Right renal cortex interstitium (tissue), 3 donors: Measurements from ENCODE around the gene IQCF2. TPM values are rescaled to one million over a fixed set of nuclear protein-coding genes. Genes with fewer than 3 reads are reported as not detected.
"Not testable (repeated sequence)": the region's sequence is repeated elsewhere in the genome, so short reads cannot be mapped to it uniquely, and the experiment has no call there.

Experiments used
- DNase-seq, 3 donors: peaks; one replicate each; pipeline ENCODE4 v3.0.0-alpha.2; 2013; ENCODE audit warnings: low read depth in 3 of 3, low spot score in 2 of 3
- polyA plus RNA-seq, 3 donors: library from polyadenylated mRNA; unstranded; fragments of 120-200 nt; gene quantifications; one replicate each; pipeline ENCODE4 v1.2.1, GENCODE V29; 2013; ENCODE audit not compliant: insufficient read length in 3 of 3

The IQCF2 gene
- polyA plus RNA-seq, 3 donors, result not detected

DNA sequence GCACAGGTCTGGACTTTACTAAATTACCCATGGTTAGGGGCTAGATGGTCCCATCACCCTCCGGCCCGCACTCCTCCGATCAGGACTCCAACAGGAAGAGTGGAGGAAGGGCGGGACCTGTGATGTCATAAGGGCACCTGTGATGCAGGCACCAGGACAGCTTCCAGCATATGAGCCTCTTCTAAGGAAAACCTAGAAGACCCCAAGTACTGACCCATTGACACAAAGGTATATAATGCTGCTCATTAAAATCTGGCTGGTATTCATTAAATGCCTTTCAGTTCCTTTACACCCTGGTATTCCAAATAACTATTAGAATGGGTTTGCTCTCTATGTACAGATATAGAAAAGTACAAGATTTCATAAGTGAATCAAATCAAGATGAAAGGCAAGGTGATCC, 14.1 kb downstream of the IQCF2 start, which contains the start of gene IQCF5:
TSS of gene IQCF5 (minus strand) at position 101 of the 400 bp plus-strand sequence. CDS start at position 31, 70 bp downstream.
- no peak for DNase-seq

DNA sequence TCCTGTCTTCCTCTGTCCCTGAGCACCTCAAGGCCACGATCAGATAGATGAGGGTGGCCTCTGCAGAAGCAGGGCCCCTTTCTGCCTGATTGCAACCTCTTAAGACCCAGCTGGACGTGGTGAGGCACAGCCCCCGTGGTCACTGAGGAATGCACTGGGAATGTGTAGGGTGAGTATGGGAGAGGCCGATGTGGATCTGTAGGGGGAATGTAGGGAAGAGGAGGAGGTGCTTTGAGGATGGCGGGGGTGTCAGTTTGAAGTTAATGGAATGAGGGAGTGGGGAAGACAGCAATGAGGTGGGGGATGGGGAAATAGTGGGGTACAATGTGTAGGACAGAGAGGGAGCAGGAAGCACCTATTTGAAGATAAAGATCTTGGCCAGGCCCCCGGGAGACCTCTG, 14.8 kb downstream of the IQCF2 start:
- DNase-seq, result no peak

DNA sequence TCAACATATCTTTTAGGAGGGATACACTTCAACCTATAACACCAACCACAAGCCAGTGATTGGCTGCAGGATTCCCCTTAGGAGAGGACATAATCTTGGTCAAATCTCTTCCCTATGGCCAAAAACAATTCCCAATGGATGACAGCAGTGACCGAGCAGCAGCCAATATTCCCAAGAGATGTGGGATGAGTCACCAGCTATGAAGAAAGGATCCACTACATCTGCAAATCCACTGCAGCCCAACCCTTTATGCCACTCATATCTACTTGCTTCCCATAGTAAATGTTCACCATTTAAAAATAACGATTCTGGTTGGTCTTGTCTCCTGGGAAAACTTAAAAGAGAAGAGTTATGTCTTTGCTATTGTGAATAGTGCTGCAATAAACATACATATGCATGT, 18.5 kb downstream of the IQCF2 start:
- no peak for DNase-seq

DNA sequence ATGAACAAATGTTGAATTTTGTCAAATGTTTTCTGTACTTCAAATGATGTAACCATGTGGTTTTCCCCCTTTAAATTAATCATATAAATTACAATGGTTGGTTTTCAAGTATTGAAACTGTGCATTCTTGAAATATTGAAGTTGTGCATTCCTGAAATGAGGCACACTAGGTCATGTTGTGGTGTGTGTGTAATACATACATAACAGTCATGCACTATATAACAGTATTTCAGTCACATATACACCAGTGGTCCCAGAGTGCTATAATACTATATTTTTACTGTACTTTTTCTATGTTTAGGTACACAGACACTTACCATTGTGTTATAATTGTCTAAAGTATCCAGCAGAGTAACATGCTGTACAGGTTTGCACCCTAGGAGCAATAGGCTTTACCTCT, 25.0 kb downstream of the IQCF2 start:
- DNase-seq, result no peak

DNA sequence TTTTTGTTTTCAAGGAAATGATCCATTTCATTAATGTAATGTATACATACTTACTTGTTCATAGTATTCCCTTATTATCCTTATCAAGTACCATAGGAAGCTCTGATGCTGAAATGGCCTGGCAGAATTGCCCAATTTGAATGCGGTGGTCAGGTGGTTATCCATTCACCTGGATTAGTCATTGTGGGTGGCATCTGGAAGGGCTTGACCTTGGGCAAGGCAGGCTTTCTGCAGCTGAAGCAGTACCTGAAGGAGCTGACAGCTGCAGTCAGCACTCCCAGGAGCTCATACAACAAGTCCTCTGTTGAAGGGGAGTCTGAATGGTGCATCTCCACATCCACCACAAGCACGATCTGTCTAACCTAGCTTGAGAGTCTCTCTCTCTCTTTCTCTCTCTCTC, 26.2 kb downstream of the IQCF2 start:
- DNase-seq, result no peak

DNA sequence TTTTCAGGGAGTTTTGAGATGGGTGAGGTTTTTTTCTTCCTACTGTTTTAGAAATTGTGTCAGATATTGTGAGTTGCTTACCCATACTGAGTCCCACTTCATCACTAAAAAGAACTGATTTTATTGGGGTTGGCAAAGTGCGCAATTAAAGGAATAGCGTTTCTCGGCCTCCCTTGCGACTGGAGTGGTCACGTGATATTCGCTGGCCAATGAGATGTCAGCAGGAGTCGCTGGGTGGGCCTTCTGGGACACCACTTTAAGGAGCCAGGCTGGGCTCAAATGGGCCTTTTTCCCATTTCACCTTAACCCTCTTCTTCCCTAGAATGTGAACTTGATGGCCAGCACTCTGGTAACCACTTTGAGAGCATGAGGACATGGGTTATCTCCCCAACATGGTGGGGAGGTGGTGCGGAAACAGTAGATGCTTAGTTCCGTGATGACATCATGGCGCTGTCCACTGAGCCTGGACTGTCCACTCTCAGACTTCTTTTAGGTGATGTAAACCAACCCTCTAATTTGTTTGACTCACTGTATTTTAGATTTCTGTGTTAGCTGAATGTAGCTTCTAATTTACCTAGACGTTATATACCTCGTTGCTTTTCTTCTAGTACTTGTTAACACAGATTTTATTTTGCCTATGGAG, 27.2 kb downstream of the IQCF2 start:
- DNase-seq, result no peak

DNA sequence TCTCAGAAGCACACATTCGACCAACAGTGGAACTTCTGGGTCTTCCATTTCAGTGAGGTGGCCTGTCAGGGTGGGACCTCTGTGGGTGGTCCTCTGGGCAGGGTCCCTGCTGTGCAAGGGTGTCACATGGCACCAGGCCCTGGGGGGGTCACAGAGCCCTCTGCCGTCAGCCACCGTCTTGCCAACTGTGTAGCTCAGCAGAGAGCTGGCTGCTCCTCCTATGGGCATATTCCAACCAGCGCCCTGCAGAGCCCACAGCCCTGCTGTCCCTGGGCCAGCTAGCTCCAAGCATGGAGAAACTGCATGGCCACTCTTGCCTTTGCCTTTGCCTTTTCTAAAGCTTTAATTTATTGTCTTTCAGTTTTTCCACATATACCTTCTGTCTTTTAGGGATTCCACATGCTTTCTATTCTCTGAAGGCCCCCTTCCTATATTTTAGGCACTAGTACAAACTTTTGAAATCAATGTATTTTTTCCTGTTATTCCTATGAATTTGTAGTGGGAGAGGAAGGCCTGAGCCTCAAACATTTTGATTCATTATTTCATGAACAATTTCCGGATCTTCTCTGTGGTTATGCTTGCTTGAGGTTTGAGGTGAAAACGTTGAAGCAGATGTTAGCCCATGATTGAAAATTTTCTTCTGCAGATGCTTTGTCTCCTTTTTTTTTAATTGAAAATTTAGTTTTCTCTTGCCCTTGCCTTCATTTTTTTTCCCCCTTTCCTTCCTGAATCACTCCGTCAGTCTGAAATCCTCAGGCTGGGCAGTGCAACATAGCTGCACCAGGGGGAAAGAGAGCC, 30.0 kb downstream of the IQCF2 start:
- no peak for DNase-seq

DNA sequence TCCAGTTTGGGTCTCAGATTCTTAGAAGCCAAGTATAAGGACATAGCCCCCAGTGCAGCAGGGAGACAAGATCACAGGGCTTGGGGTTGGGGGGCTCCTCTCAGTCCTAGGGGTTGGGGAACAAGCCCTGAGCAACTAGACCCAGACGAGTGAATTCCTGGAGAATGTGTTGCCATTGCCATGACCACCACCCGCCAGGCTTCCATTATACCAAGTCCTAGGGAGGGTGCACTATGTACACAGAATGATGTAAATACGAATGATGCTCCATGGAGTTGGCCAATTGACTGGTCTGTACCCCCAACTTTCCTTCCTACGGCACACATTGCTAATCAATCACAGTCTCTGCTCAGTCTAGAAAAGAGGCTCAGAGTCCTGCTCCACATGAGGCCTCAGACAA, 33.0 kb downstream of the IQCF2 start:
- DNase-seq, result no peak

DNA sequence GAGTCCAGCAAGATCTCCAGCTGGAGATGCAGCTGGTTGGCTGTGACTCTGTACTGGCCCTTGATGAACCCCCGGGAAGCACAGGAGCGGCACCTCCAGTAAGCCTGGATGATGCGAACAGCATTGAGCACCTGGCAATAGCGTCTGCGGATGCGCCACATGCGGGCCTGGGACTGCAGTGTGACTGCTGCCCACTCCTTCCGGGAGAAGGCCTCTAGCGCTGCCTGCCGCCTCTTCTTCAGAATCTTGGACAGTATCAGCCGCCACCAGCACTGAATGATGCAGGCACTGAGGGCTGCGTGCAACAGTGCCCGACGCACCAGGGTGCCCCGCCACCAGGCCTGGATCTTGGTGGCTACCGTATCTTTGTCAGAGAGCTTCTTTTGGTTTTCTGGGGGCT, 33.5 kb downstream of the IQCF2 start:
- DNase-seq, result no peak

DNA sequence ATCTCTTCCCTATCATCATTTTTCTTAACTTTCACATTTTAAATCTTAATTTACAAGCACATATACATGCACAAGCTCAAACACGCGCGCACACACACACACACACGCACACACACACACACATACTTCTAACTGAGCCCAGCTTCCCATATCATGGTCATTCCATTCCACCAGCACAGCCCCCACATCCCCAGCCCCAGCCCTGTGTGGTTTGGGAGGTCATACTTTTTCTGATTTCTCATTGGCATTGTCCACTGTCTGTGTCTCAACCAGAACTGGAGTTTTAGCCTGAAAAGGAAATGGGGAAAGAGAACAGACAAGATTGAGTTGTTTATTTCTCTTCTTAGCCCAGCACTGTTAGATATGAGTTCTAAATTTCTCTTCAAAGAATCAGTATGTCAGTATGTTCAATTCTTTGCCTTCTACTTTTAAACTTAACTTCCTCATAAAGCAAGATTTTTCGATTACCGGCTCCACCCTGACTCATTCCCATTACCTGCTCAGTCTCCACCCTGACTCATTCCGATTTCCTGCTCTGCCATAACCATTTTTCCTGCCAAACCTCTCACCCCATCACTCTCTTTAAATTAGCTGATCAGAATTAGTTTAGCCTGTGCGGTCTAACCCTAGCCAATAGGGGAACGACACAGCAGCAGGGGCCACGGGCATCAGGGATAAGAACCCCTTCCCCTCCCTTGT, 35.3 kb downstream of the IQCF2 start:
- DNase-seq, result no peak

DNA sequence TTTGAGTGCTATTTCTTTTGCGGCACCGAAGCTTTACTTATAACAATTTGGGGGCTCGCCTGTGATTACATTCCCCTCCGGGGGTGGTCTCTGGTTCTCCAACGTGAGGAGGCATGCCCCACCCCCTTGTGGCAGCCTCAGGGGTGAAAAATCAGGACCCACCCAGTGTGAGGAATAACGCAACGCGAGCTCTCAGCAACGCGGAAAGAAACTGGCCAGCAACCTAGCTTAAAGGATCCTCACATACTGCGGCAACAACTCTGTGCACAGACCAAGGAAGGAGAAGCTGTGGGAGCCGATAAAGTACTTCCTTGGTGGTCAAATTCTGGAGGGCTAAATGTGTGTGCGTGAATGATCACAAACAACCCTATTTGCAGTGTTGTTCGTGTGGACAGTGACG, 36.0 kb downstream of the IQCF2 start:
- no peak for DNase-seq

DNA sequence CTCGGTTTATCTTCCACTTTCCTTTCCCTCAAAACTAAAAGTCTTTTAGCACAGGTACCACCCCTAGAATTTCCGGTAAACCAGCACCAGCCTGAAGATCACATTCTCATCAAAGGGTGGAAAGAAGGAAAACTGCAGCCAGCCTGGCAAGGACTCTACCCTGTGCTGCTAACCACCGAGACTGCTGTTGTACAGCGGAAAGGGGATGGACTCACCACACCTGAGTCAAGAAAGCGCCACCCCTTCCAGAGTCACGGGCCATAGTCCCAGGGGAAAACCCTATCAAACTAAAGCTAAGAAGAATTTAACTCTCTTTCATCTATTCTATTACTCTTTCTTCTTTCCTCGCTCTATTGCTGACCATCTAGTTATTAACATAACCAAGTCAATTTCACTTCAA, 38.6 kb downstream of the IQCF2 start:
- not testable (repeated sequence) for DNase-seq

DNA sequence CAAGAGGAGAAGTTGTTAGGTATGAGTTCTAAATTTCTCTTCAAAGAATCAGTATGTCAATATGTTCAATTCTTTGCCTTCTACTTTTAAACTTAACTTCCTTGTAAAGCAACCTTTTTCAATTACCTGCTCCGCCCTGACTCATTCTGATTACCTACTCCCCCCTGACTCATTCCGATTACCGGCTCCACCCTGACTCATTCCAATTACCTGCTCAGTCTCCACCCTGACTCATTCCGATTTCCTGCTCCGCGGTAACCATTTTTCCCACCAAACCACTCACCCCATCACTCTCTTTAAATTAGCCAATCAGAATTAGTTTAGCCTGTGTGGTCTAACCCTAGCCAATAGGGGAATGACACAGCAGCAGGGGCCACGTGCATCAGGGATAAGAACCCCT, 40.9 kb downstream of the IQCF2 start:
- not testable (repeated sequence) for DNase-seq

DNA sequence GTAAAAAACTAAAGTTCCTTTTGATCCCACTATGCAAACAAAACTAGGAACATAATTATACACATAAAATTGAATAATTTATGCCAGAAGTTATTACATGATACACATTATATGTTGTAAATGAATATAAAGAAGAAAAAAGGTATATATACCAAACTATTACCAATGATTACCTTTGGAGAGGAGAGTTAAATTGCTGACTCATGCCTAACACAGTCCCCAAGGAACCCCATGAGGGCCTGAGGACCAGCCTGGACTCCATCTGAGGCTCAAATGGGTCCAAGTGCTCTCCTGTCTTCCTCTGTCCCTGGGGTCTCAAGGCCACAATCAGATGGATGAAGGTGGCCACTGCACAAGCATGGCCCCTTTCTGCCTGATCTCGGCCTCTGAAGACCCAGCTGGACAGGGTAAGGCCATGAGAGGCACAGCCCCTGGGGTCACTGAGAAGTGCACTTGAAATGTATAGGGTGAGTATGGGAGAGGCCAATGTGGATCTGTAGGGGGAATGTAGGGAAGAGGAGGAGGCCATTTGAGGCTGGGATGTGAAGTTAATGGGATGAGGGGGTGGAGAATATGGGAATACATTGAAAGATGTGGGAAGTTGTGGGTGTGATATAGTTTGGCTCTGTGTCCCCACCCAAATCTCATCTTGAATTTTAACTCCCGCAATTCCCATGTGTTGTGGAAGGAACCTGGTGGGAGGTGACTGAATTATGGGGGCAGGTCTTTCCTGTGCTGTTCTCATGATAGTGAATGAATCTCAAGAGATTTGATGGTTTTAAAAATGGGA, 42.8 kb downstream of the IQCF2 start:
- DNase-seq, result no peak

DNA sequence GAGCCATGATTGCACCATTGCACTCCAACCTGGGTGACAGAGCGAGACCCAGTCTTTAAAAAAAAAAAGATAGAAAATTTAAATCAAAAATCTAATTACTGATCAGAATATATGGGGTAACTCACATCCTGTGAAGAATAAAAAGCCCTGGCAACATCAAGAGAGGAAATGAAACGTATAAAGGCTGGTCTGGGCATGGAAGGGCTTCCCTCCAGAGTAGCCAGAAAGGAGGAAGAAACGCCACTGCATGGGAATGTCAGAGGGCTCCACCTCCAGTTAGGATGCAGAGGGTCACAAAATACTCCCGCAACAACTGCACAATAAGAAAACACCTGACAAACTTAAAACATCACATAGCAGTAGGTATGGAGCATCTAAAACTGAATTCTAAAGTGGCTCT, 46.6 kb downstream of the IQCF2 start:
- DNase-seq, result no peak

Other genes with a start within 250 kb of the IQCF2 start
- gene TEX264, start 190.4 kb upstream of the IQCF2 start, polyA plus RNA-seq, result 10 to 100 TPM; 63.5 to 75.0 (median 64.2) TPM
- under 1 TPM; 0.43 to 0.69 (median 0.55) TPM for gene GRM2, start 154.5 kb upstream of the IQCF2 start, polyA plus RNA-seq
- gene IQCF6, start 82.4 kb upstream of the IQCF2 start, polyA plus RNA-seq, result not detected
- not detected for gene IQCF5, start 14.0 kb downstream of the IQCF2 start, polyA plus RNA-seq
- not detected for gene IQCF1, start 41.7 kb downstream of the IQCF2 start, polyA plus RNA-seq
- 10 to 100 TPM; 17.3 to 19.2 (median 17.5) TPM for gene RRP9, start 80.3 kb downstream of the IQCF2 start, polyA plus RNA-seq
- 10 to 100 TPM; 15.0 to 16.2 (median 16.2) TPM for gene PARP3, start 80.7 kb downstream of the IQCF2 start, polyA plus RNA-seq
- under 1 TPM; 0.36 to 0.49 (median 0.37) TPM for gene GPR62, start 93.8 kb downstream of the IQCF2 start, polyA plus RNA-seq
- gene PCBP4, start 105.8 kb downstream of the IQCF2 start, polyA plus RNA-seq, result 10 to 100 TPM; 47.8 to 51.4 (median 49.5) TPM
- gene ABHD14B, start 112.4 kb downstream of the IQCF2 start, polyA plus RNA-seq, result 10 to 100 TPM; 76.7 to 82.8 (median 80.5) TPM
- 10 to 100 TPM; 21.0 to 26.1 (median 26.0) TPM for gene ABHD14A, start 113.4 kb downstream of the IQCF2 start, polyA plus RNA-seq
- gene ACY1, start 121.9 kb downstream of the IQCF2 start, polyA plus RNA-seq, result 100 to 1,000 TPM in 2 of 3 donors, 10 to 100 TPM in 1; 87.7 to 123 (median 108) TPM
- gene RPL29, start 134.3 kb downstream of the IQCF2 start, polyA plus RNA-seq, result 1,000 to 10,000 TPM; 1,608 to 1,744 (median 1,623) TPM
- gene DUSP7, start 195.0 kb downstream of the IQCF2 start, polyA plus RNA-seq, result 10 to 100 TPM; 15.2 to 18.1 (median 15.7) TPM